GM19452 (cell line): ENCODE measurements around the gene TTLL5.

Experiments used
- ATAC-seq: cut with Tn5 transposase; IDR thresholded peaks from one replicate; pipeline ENCODE4 v1.9.1; 2021; ENCODE audit not compliant: unreplicated experiment

Gene TTLL5

DNA sequence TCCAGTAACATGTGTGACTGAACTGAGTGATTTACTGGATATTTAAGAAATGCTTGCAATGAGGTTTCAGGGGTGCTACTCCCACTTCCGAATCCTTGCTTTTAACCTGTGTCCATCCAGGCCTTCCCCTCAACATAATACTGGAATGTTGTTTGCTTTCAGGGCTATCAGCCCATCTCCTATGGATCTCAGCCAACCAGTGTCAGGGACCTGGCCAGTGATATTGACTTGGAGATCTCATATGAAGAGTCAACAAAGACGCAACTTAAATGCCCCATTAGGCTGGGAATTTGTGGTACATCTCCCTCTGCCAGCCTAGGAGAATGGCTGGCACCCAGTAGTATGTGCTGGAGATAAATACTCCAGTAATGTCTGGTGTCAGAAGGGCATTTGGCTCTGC lies 323.6 kb downstream of the TTLL5 start:
- ATAC-seq = no peak

DNA sequence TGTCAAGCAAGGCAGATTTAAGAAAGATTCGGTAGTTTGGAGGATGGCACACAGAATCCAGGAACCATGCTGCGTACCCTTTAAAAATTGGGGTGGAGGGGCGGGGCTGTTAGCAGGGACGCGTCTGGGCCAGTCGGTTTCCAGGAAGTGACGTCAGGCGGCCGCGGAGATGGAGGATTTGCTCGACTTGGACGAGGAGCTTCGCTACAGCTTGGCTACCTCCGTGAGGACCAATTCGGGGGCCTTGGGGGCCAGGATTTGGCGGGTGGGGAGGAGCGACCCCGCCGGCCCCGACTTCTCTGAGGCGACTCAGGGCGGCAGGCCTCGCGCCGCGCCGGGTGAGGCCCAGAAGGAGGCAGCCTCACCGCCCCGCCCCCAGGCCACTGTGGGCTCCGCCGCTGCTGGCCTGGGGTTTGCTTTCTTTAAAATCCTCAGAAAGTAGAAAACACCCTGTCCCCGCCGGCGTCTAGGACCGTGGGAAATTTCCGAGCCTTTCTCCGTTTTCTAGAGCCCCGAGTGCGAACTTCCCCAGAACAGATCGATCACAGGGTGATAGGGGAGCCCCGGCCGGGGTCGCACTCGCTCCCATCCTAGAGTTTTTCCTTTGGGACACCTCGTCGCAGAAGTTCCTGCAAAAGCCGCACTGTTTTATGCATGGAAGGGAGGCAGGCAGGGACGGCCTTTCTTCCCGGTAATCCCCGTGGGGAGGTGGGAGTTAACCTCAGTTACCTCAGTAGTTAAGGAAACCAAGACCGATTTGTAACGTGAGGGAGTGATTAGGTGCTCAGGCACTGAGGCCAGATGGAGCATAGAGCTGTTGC lies 324.8 kb downstream of the TTLL5 start, which contains the start of gene IFT43:
Gene IFT43, plus strand, starts transcription at position 146 of the 821 bp plus-strand sequence. Its CDS starts 24 bp downstream, at position 170.
- peak; percentile 68 for ATAC-seq

- no peak for ATAC-seq
These were observed 325.4 kb downstream of the TTLL5 start for GRCh38 chr14:75986439-75986765.

DNA sequence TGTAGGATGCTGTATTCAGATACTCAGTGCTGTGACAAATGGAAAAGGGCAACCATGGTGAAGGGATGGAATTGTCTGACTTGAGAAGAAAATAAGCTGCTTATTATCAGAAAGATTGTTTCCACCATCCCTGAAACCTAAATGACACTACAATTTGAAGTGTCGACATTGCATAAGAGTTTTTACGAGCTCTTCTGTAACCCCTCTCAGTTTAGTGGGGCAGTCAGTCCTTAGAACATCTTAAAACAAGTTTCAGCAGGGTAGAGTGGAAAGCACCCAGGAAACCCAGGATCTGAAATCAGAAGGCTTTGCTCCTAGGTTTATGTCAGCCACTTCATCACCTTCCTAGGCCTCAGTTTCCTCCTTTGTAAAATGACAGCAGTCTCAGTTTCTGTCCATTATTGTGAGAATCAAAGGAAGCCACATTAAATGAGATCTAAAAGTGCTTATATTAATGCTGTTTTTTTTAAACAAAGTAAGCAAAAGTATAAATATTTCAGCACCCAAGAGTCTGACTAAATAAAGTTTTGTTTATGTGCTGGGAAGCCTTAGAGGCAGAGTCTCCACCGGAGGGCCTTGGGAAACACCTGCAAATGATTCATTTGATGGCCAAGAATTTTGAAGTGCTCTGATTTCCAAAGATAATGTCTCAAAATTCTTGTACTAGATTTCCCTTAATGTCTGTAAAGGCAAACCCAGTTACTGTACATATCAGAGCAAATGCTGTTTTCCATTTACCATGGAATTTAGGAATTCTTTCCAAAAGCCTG lies 326.3 kb downstream of the TTLL5 start:
- no peak for ATAC-seq

DNA sequence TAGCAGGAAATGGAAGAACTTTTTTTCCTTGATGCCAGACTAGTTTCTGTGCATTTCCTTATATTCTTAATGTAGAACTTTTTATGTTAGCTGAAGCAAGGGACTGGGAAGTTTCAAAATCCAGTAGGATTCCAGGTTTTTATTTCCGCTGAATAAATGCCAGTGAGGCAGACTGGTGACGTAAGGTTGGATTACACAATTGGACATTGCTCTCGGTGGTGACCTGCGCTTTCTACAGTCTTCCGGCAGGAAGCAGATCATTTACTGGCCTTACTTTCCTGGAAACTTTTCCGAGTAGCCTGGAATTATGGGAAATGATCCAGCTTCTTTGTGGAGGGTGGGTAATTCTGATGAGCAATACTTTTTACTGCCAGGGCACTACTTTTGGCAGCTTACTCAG lies 328.1 kb downstream of the TTLL5 start:
- ATAC-seq = no peak

DNA sequence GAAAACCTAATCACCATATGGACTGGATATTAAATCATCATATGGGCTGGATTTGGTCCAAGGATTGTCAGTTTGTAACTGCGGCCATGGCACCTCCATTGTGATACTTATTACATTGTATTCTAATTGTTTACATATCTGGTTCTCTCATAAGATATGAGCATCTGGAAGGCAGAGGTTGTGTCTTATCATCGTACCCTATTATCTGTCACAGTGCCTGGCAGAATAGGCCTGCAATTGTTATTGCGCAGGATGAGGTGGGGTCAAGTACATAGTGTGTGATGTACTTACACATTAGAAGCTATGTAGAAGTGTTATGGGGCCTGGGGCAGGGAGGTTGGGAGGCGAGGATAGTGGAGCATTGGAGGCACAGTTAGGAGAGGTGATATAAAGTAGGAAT lies 329.3 kb downstream of the TTLL5 start:
- ATAC-seq = no peak

DNA sequence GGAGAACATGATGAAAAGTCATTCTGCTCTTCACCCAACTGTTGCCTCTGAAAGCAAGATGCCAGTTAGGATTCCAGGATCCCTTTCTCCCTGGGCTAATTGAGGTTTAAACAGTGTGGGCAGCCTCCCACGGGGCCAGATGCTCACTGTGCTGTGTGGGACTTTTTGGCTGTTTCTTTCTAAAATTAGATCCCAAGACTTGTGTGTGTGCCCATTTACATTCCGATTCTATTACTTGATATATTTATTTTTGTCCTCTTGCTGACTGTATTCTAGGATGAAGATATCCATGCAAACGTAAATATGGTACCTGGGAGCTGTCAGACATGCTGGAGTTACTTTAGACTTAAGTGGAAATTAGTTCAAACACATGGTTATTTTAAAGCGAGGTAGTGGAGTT lies 330.7 kb downstream of the TTLL5 start:
- no peak for ATAC-seq

- peak; percentile 71 for ATAC-seq
These were observed 332.6 kb downstream of the TTLL5 start for GRCh38 chr14:75993567-75994041.

DNA sequence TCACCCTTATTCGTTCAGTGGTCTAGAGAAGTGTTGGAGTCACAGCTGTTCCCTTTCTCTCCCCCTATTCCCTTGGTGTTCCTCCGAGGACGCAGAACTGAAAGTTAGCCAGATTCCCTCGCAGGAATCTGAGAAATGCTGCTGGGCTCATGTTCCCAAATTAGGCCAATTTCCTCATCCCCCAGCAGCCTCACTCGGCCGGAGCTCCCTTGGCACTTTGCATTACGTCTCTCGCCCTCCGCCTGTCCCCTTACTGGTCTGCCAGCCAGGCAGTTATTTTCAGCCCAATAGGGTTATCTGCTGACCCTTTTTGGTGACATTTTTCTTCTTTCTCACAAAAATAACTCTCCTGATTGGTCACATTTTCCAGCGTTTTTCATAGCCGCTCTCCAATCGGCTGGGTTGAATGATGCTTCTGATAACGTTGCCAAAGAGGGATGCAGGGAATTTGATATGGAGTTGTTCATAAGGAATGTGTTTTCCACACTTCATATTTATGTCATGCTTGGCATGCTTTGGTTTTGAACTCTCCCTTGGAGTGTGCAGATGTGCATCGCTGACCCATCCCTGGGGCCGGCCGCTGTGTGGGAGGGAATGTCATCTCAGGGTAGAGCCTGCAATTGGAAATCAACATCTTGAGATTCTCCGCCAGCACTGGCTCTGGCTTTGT lies 334.5 kb downstream of the TTLL5 start:
- ATAC-seq = no peak

DNA sequence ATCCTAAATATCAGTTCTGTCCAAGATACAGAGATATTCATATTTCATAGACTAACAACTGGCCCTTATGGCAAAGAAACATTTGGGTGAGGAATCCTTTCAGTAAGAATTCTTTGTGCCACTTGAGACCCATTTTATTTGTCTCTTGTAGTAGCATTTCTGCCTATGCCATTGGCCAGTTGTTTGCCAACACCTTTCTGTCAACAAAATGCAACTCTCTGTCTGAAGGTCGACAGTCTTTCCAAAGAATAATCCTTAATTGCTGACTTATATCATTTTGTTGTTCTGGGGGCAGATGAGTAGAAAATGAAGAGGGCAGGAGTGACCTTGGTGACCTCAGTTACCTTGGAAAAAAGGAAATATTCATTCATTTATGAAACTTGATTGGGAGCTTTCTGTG lies 335.4 kb downstream of the TTLL5 start:
- ATAC-seq = no peak

DNA sequence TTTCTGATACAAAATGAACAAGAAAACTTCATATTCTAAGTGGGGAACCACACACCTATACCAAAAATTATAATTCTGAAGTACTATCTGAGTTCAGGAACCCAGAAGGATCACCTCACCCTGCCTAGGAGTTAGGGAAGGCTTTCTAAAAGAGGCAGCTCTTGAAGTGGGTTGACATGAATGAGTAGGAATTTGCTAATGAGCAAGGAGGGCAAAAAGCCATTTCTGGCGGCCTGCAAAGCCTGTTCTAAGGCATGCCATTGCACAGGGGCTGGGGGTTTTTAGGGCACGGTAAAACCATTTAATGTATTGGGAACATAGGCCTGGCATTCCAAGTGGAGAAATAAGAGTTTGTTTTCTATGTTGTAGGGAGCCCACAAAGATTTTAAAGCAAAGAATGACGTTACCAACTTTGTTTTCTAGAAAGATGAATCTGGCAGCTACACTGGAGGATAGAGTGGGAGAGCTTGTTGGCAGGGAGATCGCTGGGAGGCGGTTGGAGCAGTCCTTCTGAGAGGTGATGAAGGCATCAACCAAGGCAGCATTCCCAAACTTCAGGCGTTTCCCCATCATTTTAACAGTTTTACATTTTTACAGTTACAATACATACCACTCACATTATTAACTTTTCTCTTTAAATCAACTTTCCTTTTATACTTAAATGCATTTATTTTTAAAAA lies 338.6 kb downstream of the TTLL5 start:
- no peak for ATAC-seq

DNA sequence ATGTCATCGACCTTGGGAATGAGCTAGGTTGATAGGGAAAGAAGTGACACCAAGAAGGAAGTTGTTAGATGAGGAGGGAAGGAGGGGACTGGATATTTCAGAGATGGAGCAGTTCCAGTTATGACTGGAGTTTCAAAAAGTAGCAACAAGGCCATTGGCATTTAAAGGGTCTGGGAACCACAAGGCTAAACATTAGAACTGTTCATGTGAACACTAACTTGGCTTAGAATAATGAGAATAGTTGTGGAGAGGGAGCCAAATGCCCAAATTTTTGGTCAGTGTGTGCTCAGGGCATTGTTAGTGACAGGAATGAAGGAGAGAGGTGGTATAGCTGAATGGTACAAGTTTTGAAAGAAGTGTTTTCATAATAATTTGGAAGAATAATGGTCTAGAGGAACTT lies 341.3 kb downstream of the TTLL5 start:
- no peak for ATAC-seq
